ENCODE measurements around the gene CA14.
A peak's percentile ranks its signal among the peaks of the same experiment; 100 is the strongest.
"Not testable (repeated sequence)": the region's sequence is repeated elsewhere in the genome, so short reads cannot be mapped to it uniquely, and the experiment has no call there.

Gene CA14

GRCh38 chr1:150257624-150258585, at the start of gene CA14:
CA14 (plus strand) TSS chr1:150257774; CDS start chr1:150258129, 355 bp downstream.
- no peak within 1 kb of the TSS; a peak in 1 of 22 replicates for H3K27ac ChIP-seq
- peak within 1 kb of the TSS; percentile 53 to 84 (median 74) for H3K4me2 ChIP-seq
- no peak for TF ChIP-seq Cebpa-rat (IDR thresholded peaks at IDR 0.05)

GRCh38 chr1:150208460-150208859, 49.1 kb upstream of the CA14 start:
- H3K27me3 ChIP-seq; H3K36me3 ChIP-seq; H3K9me3 ChIP-seq (replicated peaks in 1 of 11); H4K20me1 ChIP-seq; H3K4me1 ChIP-seq; H3K9ac ChIP-seq; H3K4me3 ChIP-seq; H3K27ac ChIP-seq; H3K4me2 ChIP-seq: not testable (repeated sequence)

More at GRCh38 chr1:150257624-150258585, at the start of gene CA14:
- peak within 1 kb of the TSS in 1 of 10 experiments; percentile 38; a peak in 4 of 20 replicates for H3K4me3 ChIP-seq
- no peaks in the 10 kb centered on the region for H3K36me3 ChIP-seq
- peaks cover 21 to 34% (median 27%) of the 10 kb centered on the region in 10 experiments for H3K4me1 ChIP-seq
- H3K9me3 ChIP-seq (replicated peaks in 1 of 11) = no peaks in the 10 kb centered on the region
- peak within 1 kb of the TSS in 7 of 11 experiments; percentile 15 to 65 (median 54); a peak in 7 of 22 replicates for H3K9ac ChIP-seq
- peaks cover 7 to 28% (median 21%) of the 10 kb centered on the region in 11 experiments; a peak in 18 of 22 replicates for H3K27me3 ChIP-seq
- H4K20me1 ChIP-seq = peaks cover 0 to 6% (median 0%) of the 10 kb centered on the region in 11 experiments; a peak in 1 of 22 replicates

- H3K9ac ChIP-seq = no peak overlapping the region
- H3K4me3 ChIP-seq = no peak overlapping the region
- no peaks in the 10 kb centered on the region for H3K36me3 ChIP-seq
- H4K20me1 ChIP-seq = no peaks in the 10 kb centered on the region
- no peak overlapping the region for H3K4me2 ChIP-seq
- H3K9me3 ChIP-seq (replicated peaks in 1 of 11) = peaks cover 0 to 4% (median 0%) of the 10 kb centered on the region in 11 experiments; a peak in 3 of 22 replicates
- peaks cover 0 to 7% (median 0%) of the 10 kb centered on the region in 10 experiments; a peak in 2 of 20 replicates for H3K4me1 ChIP-seq
- H3K27me3 ChIP-seq = no peaks in the 10 kb centered on the region
- H3K27ac ChIP-seq = no peak overlapping the region
- TF ChIP-seq Cebpa-rat (IDR thresholded peaks at IDR 0.05) = no peak
Measured at GRCh38 chr1:150210091-150210490, 47.5 kb upstream of the CA14 start.

- no peaks in the 10 kb centered on the region for H3K27me3 ChIP-seq
- H3K4me3 ChIP-seq = no peak overlapping the region
- no peak overlapping the region for H3K27ac ChIP-seq
- H3K36me3 ChIP-seq = peaks cover 0 to under 1% (median 0%) of the 10 kb centered on the region in 11 experiments; a peak in 2 of 22 replicates
- H3K4me1 ChIP-seq = peaks cover 0 to 7% (median 0%) of the 10 kb centered on the region in 10 experiments; a peak in 2 of 20 replicates
- no peak overlapping the region for H3K4me2 ChIP-seq
- TF ChIP-seq Cebpa-rat (IDR thresholded peaks at IDR 0.05) = no peak
- peaks cover 0 to 4% (median 0%) of the 10 kb centered on the region in 11 experiments; a peak in 3 of 22 replicates for H3K9me3 ChIP-seq (replicated peaks in 1 of 11)
- no peak overlapping the region for H3K9ac ChIP-seq
- H4K20me1 ChIP-seq = no peaks in the 10 kb centered on the region
Measured at GRCh38 chr1:150210706-150211105, 46.9 kb upstream of the CA14 start.

- Histone ChIP-seq H3K36me3 (peaks cover 0 to 10% (median 4%) of the 10 kb centered on the region in 11 experiments; a peak in 7 of 22 replicates), H3K27ac (no peak overlapping the region), H3K4me2 (no peak overlapping the region), H3K4me3 (no peak overlapping the region), H3K27me3 (no peaks in the 10 kb centered on the region), H4K20me1 (no peaks in the 10 kb centered on the region), H3K9me3 (replicated peaks in 1 of 11) (peaks cover 0 to 4% (median 0%) of the 10 kb centered on the region in 11 experiments; a peak in 2 of 22 replicates), H3K9ac (no peak overlapping the region), H3K4me1 (peaks cover 0 to 7% (median 0%) of the 10 kb centered on the region in 10 experiments; a peak in 2 of 20 replicates)
- no peak for TF ChIP-seq Cebpa-rat (IDR thresholded peaks at IDR 0.05)
Measured at GRCh38 chr1:150212070-150212469, 45.5 kb upstream of the CA14 start.

GRCh38 chr1:150213170-150214098, 44.1 kb upstream of the CA14 start:
- TF ChIP-seq Cebpa-rat (IDR thresholded peaks at IDR 0.05) = no peak
- H3K4me3 ChIP-seq = peak overlapping the region in 5 of 10 experiments; percentile 7 to 34 (median 15); a peak in 3 of 20 replicates
- peaks cover 0 to 4% (median 0%) of the 10 kb centered on the region in 11 experiments; a peak in 2 of 22 replicates for H3K9me3 ChIP-seq (replicated peaks in 1 of 11)
- peaks cover 0 to 7% (median 0%) of the 10 kb centered on the region in 10 experiments; a peak in 2 of 20 replicates for H3K4me1 ChIP-seq
- H3K27me3 ChIP-seq = no peaks in the 10 kb centered on the region
- H3K36me3 ChIP-seq = peaks cover 0 to 21% (median 14%) of the 10 kb centered on the region in 11 experiments; a peak in 14 of 22 replicates
- no peak overlapping the region for H3K9ac ChIP-seq
- no peak overlapping the region for H3K27ac ChIP-seq
- peak overlapping the region; percentile 15 to 60 (median 28); a peak in 16 of 22 replicates for H3K4me2 ChIP-seq
- H4K20me1 ChIP-seq = no peaks in the 10 kb centered on the region

GRCh38 chr1:150214099-150214756, 43.3 kb upstream of the CA14 start:
- H3K4me1 ChIP-seq; H3K27ac ChIP-seq; H3K9ac ChIP-seq; H3K27me3 ChIP-seq; H4K20me1 ChIP-seq; H3K9me3 ChIP-seq (replicated peaks in 1 of 11): not testable (repeated sequence)
- H3K36me3 ChIP-seq = peaks cover 0 to 29% (median 19%) of the 10 kb centered on the region in 11 experiments; a peak in 16 of 22 replicates
- H3K4me2 ChIP-seq = peak overlapping the region in 6 of 11 experiments; percentile 15 to 60 (median 35); a peak in 10 of 22 replicates
- H3K4me3 ChIP-seq = peak overlapping the region in 2 of 10 experiments; percentile 19 to 34; a peak in 1 of 20 replicates

- not testable (repeated sequence) for H3K4me3 ChIP-seq; H3K4me1 ChIP-seq; H3K9me3 ChIP-seq (replicated peaks in 1 of 11); H3K27me3 ChIP-seq; H3K4me2 ChIP-seq; H3K27ac ChIP-seq; H3K9ac ChIP-seq; H4K20me1 ChIP-seq
- peaks cover 10 to 45% (median 35%) of the 10 kb centered on the region in 11 experiments for H3K36me3 ChIP-seq
Measured at GRCh38 chr1:150215855-150216254, 41.7 kb upstream of the CA14 start.

Data from BLaER1 treated with 17β-estradiol and CSF1 and Interleukin-3, amounts not matched to agents 10 nM and 100 nM (cell line).